Activated gamma-delta T cell treated with anti-CD3 and anti-CD28 coated beads, Interleukin-2, amount 50 U/mL, for 16 hours (primary cell): ENCODE results near the gene EXOC3L1.

Experiments
- DNase-seq: peaks from one replicate; pipeline ENCODE4 v3.0.0-alpha.2; 2020; ENCODE audit warnings: low read depth

The EXOC3L1 gene

GRCh38 chr16:67199011-67199807, 9.3 kb upstream of the EXOC3L1 start, which contains the start of gene ELMO3:
Gene ELMO3 (plus strand): TSS chr16:67199131. CDS start chr16:67199327, 196 bp downstream.
- no peak for DNase-seq

- no peak for DNase-seq
Observed at GRCh38 chr16:67198238-67198734, 8.3 kb upstream of the EXOC3L1 start.

DNA sequence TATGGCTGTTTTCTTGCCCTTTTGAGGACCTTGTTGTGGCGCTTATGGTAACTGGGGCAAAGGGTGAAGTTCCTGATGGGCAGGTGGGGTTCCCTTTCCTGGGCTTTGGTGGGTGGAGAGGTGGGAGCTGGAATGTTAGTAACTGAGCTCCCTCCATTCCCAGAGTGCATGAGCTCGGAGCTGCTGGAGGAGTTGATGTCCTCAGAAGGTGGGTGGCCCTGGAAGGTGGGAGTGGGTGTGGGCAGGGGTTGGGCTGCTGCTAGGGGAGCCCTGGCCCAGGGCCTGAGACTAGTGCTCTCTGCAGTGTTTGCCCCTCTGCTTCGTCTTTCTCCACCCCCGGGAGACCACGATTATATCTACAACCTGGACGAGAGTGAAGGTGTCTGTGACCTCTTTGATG, 7.8 kb upstream of the EXOC3L1 start:
- no peak for DNase-seq

DNA sequence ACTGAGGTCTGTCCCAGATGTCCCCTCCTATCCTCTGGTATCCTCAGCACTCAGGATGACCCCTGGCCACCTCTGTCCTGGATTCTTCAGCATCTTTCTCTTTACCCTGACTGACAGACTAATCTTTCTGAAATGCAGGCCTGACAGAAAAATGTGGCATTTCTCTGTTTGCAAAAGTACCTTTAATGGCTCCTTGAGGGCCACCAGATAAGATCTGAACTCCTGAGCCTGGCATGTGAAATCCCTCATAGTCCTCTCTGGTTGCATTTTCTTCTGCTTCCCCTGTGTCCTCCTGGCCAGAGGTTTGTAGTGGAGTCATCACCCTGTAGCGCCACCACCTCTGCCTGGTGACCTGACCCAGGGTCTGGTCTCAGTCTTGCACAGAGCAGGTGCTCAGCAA, 6.9 kb upstream of the EXOC3L1 start:
- DNase-seq, result no peak

- no peak for DNase-seq
Observed at GRCh38 chr16:67195676-67196075, 5.7 kb upstream of the EXOC3L1 start.

DNA sequence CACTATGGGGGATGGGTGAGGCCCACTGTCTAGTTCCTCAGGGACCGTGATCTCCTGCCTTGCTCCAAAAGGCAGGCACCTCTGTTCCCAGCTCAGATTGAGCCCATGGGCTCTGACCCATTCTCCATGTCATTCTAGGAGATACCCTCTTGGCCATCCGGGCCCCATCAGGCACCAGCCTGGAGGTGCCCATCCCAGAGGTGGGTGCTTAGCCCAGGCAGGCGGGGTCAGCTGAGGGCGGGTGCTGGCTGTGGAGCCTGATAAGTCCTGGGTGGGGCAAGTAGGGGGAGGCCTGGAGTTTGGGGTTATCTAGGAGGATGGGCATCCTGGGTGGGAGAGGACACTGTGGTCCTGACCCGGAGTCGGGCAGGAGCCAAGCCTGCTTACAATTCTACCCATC, 4.3 kb upstream of the EXOC3L1 start:
- DNase-seq, result no peak

DNA sequence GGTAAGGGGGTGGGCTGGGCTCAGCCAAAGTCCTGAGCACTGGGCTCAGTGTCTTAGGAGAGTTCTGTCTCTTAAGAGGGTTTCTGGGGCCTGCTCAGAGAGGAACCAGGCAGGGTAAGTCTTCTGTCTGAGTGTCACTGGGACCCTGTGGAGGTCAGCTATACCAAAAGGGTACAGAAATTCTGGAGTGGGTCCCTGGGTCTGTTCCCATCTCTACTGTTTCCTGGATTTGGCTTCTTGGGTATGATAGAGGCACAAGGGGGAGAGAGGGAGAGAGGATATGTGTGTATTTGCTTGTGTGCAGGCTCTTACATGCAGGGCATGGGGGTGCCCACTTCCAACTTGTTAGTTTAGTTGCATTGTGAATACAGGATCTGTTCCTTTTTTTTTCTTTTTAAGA, 3.6 kb upstream of the EXOC3L1 start:
- no peak for DNase-seq

- DNase-seq, result no peak
Observed at GRCh38 chr16:67192781-67193361, 2.9 kb upstream of the EXOC3L1 start.

- DNase-seq, result peak; percentile 77
Observed at GRCh38 chr16:67191995-67192681, 2.2 kb upstream of the EXOC3L1 start, which contains the start of gene E2F4. Gene E2F4 (plus strand): TSS chr16:67192155. CDS start chr16:67192228, 73 bp downstream.

GRCh38 chr16:67191411-67191994, 1.6 kb upstream of the EXOC3L1 start:
- no peak for DNase-seq

DNA sequence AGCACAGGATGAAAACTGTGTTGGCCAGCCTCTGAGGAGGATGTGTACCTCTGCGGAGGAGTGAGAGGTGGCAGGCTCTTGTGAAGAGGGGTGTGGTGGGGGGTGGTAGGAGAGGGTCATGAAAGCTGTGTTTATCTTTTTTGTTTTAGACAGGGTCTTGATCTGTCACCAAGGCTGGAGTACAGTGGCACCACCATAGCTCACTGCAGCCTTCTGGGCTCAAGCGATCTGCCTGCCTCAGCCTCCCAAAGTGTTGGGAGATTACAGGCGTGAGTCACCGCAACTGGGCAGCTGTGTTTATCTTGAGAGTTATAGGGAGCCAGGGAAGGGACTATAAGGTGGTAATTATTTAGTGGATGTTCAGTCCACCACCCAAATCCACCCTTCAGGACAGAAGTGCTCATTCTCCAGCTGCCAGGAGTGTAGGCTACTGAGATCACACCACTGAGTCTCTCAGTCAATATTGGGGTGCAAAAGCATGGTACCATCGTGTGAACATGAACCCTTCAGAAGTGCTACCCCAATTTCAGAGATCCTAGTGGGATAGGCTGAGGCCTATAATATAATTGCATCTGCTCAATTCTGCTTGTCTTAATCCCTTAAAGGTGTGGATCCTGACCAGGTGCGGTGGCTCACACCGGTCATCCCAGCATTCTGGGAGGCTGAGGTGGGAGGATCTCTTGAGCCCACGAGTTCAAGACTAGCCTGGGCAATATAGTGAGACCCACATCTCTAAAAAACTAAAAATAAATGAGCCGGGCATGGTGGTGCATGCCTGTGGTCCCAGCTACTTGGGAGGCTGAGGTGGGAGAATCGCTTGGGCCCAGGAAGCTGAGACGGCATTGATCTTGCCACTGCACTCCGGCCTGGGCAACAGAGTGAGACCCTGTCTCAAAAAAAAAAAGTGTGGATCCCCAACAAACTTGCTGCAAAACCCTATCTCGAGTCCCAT, 788 bp upstream of the EXOC3L1 start:
- no peak for DNase-seq

- DNase-seq, result no peak
Observed at GRCh38 chr16:67188798-67189197, 1.1 kb downstream of the EXOC3L1 start.

- no peak for DNase-seq
Observed at GRCh38 chr16:67188323-67188722, 1.6 kb downstream of the EXOC3L1 start.

DNA sequence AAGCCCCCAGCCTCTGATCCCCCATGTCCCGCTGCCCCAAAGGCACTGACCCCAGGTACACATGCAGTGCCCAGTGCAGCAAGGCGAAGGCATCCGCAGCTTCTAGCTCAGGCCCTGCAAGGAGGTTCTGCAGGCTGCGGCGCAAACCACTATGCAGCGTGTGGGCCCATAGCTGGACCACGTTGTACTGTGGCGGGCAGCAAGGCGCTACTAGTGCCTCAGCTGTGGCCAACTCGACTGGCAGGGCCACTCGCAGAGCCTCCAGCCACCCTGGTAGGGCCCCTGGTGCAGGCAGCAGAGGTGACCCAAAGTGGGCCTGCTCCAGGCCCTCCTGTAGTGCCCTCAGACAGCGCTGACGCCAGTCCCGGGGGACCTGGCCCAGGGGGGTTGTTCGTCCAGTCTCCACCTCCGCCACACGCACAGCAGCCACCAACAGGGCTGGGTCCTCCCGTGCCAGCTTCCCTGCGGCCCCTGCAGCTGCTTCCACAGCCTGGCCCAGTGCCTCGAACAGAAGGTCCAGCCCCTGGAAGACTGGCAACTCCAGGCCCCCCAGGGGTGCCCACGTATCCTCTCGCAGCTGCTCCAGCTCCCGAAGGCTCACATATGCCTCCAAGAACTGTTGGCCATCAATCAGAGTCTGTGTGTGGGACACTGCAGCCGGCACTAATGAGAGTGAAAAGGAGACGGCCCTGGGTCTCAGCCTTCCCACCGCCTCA, 2.6 kb downstream of the EXOC3L1 start:
- no peak for DNase-seq

GRCh38 chr16:67186550-67186950, 3.4 kb downstream of the EXOC3L1 start:
- DNase-seq, result no peak

- no peak for DNase-seq
Observed at GRCh38 chr16:67185651-67186134, 4.2 kb downstream of the EXOC3L1 start.

GRCh38 chr16:67184995-67185650, 4.8 kb downstream of the EXOC3L1 start:
- DNase-seq, result peak; percentile 78

- DNase-seq, result no peak
Observed at GRCh38 chr16:67184453-67184994, 5.4 kb downstream of the EXOC3L1 start.

DNA sequence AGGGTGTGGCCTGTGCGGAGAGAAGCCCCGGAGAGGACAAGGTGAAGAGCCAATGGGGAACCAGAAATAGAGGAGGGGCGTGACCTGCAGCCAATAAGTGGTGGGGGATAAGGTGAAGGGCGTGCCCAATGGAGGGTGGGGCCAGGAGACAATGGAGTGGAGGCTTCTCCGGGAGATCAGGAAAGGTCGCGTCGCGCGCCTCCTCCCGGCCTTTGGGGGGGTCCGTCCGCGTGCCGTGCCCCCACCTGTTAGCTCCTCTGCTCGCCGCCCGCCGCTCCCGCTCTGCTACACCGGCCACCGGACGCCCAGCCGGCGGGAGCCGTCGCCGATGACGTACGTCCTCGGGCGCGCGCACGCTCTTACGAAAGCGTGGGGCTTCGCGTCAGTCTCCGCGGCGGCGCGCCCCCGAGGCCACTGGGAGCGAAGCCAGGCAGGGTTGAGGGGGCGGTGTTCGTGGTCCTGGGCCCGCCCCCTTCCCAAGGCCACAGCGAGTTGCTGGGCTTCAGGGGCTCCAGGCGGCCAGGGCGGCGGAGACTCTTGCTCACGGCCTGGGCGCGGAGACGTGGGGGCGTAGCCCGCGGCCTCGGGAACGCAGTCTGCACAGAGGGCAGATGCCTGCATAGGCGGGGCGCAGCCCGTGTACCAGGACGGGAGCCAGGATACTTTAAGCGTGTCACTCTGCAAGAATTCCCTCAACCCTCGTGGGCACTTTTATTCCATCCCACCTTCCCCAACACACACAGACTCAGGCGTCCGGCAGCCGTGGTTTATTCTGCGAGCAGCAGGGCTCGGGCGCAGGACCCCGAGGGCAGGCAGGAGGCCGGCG, 6.1 kb downstream of the EXOC3L1 start, which contains the start of gene MATCAP1:
TSS of gene MATCAP1 (minus strand) at position 337 of the 826 bp plus-strand sequence. CDS start 3,353 bp downstream, outside the sequence.
- DNase-seq, result peak; percentile 88
